NOMO-1 treated with DMSO at 0.1 percent for 48 hours (cell line): ENCODE measurements around the gene OSBPL10.

ENCODE experiments used
- DNase-seq: peaks from one replicate; lab custom pipeline; 2025; ENCODE audit not compliant: unreplicated experiment; lab: John Stamatoyannopoulos, UW

OSBPL10 gene

GRCh38 chr3:31680072-31680870 is 300.8 kb downstream of the OSBPL10 start:
- no peak for DNase-seq

- no peak for DNase-seq
Measured at GRCh38 chr3:31676556-31676955, 304.5 kb downstream of the OSBPL10 start.

- DNase-seq = no peak
Measured at GRCh38 chr3:31673950-31674349, 307.1 kb downstream of the OSBPL10 start.

- DNase-seq = peak; percentile 62
Measured at GRCh38 chr3:31671976-31672375, 309.1 kb downstream of the OSBPL10 start.

- DNase-seq = no peak
Measured at GRCh38 chr3:31671451-31671850, 309.6 kb downstream of the OSBPL10 start.

- DNase-seq = no peak
Measured at GRCh38 chr3:31670722-31671121, 310.3 kb downstream of the OSBPL10 start.

DNA sequence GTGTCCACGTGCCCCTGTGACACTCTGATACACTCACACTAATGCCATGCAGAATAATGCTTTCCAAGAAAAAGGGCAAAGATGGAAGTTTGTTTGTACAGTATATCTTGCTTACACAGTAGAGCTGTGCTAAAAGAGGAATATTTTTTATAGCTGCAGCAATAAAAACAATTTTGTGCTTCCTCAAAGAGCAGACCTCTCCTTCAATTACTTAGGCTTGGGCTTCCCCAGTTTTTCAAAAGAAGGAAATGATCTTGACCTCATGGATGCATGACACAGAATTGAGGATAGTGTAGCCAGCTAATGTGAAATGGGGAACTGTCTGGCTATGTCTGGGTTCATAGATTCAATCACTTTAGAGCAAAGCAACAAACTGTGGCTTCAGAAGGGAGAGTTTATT is 310.9 kb downstream of the OSBPL10 start:
- peak; percentile 69 for DNase-seq

GRCh38 chr3:31668242-31668641 is 312.8 kb downstream of the OSBPL10 start:
- no peak for DNase-seq

- no peak for DNase-seq
Measured at GRCh38 chr3:31667582-31667981, 313.5 kb downstream of the OSBPL10 start.

GRCh38 chr3:31664031-31664430 is 317.0 kb downstream of the OSBPL10 start:
- no peak for DNase-seq

GRCh38 chr3:31661993-31662670 is 318.9 kb downstream of the OSBPL10 start:
- DNase-seq = peak; percentile 13

- DNase-seq = no peak
Measured at GRCh38 chr3:31661286-31661685, 319.8 kb downstream of the OSBPL10 start.

- no peak for DNase-seq
Measured at GRCh38 chr3:31659246-31659645, 321.8 kb downstream of the OSBPL10 start.

DNA sequence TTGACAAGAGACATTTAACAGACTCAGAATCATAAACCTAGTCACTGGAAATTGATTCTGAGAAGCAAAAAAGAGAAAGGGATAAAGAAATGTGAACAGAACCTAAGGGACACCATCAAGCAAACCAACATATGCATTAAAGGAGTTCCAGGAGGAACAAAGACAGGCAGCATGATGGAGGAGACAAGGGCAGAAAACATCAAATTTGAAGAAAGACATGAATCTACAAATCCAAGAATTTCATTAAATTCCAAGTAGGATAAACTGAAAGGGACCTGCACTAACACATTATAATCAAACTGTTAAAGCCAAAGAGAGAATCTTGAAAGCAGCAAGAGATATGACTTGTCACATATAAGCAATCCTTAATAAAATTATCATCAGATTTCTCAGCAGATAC is 326.1 kb downstream of the OSBPL10 start:
- DNase-seq = no peak

DNA sequence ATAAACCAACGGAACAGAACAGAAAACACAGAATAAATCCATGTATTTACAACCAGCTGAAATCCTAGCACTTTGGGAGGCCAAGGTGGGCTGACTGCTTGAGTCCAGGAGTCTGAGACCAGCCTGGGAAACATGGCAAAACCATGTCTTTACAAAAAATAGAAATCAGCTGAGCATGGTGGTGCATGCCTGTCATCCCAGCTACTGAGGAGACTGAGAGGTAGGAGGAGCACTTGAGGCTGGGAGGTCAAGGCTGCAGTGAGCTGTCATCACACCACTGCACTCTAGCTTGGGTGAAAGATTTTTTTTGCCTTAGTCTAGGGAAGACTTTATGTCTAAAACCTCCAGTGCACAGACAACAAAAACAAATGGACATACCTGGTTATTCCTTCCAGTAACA is 327.6 kb downstream of the OSBPL10 start:
- DNase-seq = no peak

DNA sequence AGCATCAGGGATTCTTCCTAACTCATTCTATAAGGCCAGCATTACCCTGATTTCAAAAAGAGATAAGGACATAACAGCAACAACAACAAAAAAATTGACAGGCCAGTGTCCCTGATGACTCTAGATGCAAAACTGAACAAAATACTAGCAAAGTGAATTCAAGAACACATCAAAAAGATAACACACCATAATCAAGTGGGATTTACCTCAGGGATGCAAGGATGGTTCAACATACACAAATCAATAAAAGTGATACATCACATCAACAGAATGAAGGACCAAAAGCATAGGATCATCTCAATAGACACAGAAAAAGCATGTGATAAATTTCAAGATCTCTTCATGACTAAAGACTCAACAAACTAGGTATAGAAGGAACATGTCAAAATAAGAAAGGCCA is 328.8 kb downstream of the OSBPL10 start:
- DNase-seq = no peak

DNA sequence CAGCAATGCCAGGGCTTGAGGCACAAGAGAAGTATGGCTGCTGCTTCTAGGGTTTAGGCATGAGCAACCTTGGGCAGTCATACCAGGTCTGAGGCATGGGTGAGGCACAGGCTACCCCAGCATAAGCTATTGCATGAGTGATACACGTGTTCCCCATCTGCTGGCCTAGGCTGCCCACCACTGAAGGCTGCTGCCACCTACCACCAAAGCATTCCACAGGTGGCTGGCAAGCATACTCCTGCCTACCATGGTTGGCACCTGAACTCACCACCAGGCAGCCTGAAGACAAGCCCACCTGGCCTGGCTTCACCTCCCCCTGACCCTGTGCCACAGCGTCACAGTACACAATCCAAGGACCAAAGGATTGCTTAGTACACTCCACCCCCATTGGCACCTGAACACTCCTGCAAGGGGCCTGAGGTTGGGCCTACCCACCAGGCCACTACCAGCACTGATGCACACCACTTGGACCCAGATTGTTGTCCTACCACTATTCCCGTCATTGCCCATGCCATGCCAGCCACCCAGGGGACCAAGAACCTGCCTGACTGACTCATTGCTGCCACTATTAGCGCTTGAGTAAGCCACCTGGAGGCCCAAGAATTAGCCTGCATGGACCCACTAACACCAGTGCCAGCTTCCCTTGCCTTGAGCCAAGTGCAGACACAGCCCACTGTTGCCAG is 332.6 kb downstream of the OSBPL10 start:
- no peak for DNase-seq

- DNase-seq = no peak
Measured at GRCh38 chr3:31645256-31645655, 335.8 kb downstream of the OSBPL10 start.

- DNase-seq = no peak
Measured at GRCh38 chr3:31639828-31640227, 341.2 kb downstream of the OSBPL10 start.

DNA sequence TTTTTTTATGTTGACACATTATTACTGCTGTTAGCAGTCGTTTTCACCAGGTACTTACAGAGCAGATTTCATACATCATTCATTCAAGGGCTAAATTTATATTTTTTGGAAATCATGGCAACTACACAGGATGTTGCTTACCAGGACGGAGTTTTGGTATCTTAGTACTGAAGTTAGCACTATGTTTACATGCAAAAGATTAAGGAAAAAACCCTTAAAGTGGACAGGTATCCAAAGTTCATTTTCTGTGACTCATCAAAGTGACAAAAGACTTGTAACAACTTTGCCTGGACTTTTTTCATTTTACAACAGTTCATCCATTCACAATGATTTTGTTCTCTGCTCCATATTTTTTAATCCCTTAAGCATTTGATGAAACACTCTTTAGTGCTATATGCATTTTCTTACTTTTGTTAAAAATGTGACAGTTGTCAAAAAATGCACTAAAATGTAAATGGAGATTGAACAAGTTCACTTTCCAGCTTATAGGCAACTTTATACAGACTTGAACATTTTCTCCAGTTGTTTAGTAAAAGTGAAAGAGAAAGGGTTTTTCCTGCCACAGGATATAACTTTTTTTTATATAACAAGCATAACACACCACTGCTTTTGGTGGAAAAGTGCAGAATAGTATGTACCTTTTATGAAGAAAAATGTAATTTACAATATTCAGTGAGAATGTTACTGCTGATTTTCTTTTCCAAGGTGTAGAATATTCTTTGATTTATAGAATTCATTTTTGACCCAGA is 344.2 kb downstream of the OSBPL10 start:
- DNase-seq = no peak

DNA sequence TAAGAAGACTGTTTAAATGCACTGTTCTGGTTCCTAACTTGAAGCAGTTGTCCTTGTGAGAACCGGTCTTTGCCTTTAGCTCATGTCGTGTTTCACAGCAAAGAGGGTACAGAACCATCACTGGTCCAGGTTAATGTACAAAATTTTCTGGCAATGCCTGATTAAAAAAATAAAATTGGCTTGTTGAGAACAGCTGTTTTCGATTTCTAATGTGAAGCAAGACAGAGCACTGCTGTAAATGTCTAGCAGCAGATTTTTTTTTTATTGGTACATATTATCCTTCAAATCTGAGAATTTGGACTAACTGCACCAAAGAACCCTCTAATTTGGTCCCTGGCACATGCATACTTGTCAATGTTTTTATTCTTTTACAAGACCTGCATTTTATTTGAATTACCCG is 345.0 kb downstream of the OSBPL10 start:
- no peak for DNase-seq
